Lower leg skin (tissue), 4 donors: Measurements from ENCODE around the gene ACTG2. TPM values are rescaled to one million over a fixed set of nuclear protein-coding genes. Genes with fewer than 3 reads are reported as not detected.

ENCODE experiments used
- DNase-seq, 2 donors: peaks; one replicate each; pipeline ENCODE4 v3.0.0-alpha.2; 2019; ENCODE audit warnings: low spot score in 2 of 2
- H3K4me3 ChIP-seq: fragments of 200-600 bp; sonication (generic); 2 replicates; pipeline ENCODE4 v1.5.1; 2017; ENCODE audit warnings: mild to moderate bottlenecking, low read depth; ENCODE audit not compliant: poor library complexity, severe bottlenecking
- CTCF ChIP-seq, 3 donors: fragments of 450-650 bp; IDR thresholded peaks; one replicate each; pipeline ENCODE4 v1.5.1; 2016; ENCODE audit warnings: antibody characterized with exemption in 3 of 3, mild to moderate bottlenecking in 3 of 3, moderate library complexity in 2 of 3
- POLR2A ChIP-seq, 2 donors: fragments of 450-650 bp; IDR thresholded peaks; one replicate each; pipeline ENCODE4 v1.6.1; 2016 to 2017; ENCODE audit warnings: antibody characterized with exemption in 2 of 2, mild to moderate bottlenecking in 1 of 2, moderate library complexity in 1 of 2
- WGBS, 2 donors: methylation state at CpG; one replicate each; pipeline ENCODE4 v1.1.5; 2018; 5-methylcytosine and 5-hydroxymethylcytosine counted together
- intact Hi-C: fragments of 100-400 bp; cut with DNase I; formaldehyde crosslinking; loops from one replicate; pipeline ENCODE4 v1.15.0; 2023; ENCODE audit warnings: low total_unique reads
- total RNA-seq, 4 donors: library from RNA; depleted of rRNA; stranded (reverse); fragments of >200 nt; gene quantifications; one replicate each; pipeline ENCODE4 v1.1.0, GENCODE V29; 2016

The ACTG2 gene
- total RNA-seq, 4 donors from 2014 or later = 4.9 to 75.4 (median 9.4) TPM

- intact Hi-C loops = no loop called here
- WGBS, 2 donors = 91 to 93% methylated on average over 8 of the region's 8 CpGs
- TF ChIP-seq CTCF (IDR thresholded peaks at IDR 0.05) (no peak), POLR2A (IDR thresholded peaks at IDR 0.05) (no peak)
- no peak overlapping the region for H3K4me3 ChIP-seq
- DNase-seq = peak in 1 of 2 donors; percentile 59
These were observed 20.7 kb downstream of the ACTG2 start for GRCh38 chr2:73913414-73914054.

- intact Hi-C loops = no loop called here
- peak in 1 of 2 donors; percentile 40 for DNase-seq
- H3K4me3 ChIP-seq = no peak overlapping the region
- no peak for TF ChIP-seq POLR2A (IDR thresholded peaks at IDR 0.05)
- TF ChIP-seq CTCF (IDR thresholded peaks at IDR 0.05) = no peak
- WGBS, 2 donors = 83 to 93% methylated on average over 4 of the region's 4 CpGs
These were observed 21.9 kb downstream of the ACTG2 start for GRCh38 chr2:73914667-73915066.

- intact Hi-C loops = no loop called here
- peak in 1 of 2 donors; percentile 5 for DNase-seq
- TF ChIP-seq CTCF (IDR thresholded peaks at IDR 0.05) = no peak
- TF ChIP-seq POLR2A (IDR thresholded peaks at IDR 0.05) = no peak
- WGBS, 2 donors = 94 to 96% methylated on average over 5 of the region's 5 CpGs
- H3K4me3 ChIP-seq = no peak overlapping the region
These were observed 22.7 kb downstream of the ACTG2 start for GRCh38 chr2:73915437-73915993.

- TF ChIP-seq POLR2A (IDR thresholded peaks at IDR 0.05) (no peak), CTCF (IDR thresholded peaks at IDR 0.05) (no peak)
- intact Hi-C loops = no loop called here
- WGBS, 2 donors = 38 to 41% methylated on average over 2 of the region's 2 CpGs
- peak in 1 of 2 donors; percentile 39 for DNase-seq
- H3K4me3 ChIP-seq = no peak overlapping the region
These were observed 23.9 kb downstream of the ACTG2 start for GRCh38 chr2:73916666-73917065.

- H3K4me3 ChIP-seq = no peak overlapping the region
- DNase-seq = no peak
- TF ChIP-seq POLR2A (IDR thresholded peaks at IDR 0.05) (no peak), CTCF (IDR thresholded peaks at IDR 0.05) (no peak)
- intact Hi-C loops = no loop called here
- 44 to 48% methylated on average over 2 of the region's 2 CpGs for WGBS, 2 donors
These were observed 24.5 kb downstream of the ACTG2 start for GRCh38 chr2:73917296-73917695.
